GM21737 (cell line): ENCODE results near the gene DSC1.

Experiments
- ATAC-seq: cut with Tn5 transposase; IDR thresholded peaks from one replicate; pipeline ENCODE4 v1.9.1; 2021; ENCODE audit warnings: mild to moderate bottlenecking, moderate library complexity; ENCODE audit not compliant: unreplicated experiment

DSC1 gene, protein sequence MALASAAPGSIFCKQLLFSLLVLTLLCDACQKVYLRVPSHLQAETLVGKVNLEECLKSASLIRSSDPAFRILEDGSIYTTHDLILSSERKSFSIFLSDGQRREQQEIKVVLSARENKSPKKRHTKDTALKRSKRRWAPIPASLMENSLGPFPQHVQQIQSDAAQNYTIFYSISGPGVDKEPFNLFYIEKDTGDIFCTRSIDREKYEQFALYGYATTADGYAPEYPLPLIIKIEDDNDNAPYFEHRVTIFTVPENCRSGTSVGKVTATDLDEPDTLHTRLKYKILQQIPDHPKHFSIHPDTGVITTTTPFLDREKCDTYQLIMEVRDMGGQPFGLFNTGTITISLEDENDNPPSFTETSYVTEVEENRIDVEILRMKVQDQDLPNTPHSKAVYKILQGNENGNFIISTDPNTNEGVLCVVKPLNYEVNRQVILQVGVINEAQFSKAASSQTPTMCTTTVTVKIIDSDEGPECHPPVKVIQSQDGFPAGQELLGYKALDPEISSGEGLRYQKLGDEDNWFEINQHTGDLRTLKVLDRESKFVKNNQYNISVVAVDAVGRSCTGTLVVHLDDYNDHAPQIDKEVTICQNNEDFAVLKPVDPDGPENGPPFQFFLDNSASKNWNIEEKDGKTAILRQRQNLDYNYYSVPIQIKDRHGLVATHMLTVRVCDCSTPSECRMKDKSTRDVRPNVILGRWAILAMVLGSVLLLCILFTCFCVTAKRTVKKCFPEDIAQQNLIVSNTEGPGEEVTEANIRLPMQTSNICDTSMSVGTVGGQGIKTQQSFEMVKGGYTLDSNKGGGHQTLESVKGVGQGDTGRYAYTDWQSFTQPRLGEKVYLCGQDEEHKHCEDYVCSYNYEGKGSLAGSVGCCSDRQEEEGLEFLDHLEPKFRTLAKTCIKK

DNA sequence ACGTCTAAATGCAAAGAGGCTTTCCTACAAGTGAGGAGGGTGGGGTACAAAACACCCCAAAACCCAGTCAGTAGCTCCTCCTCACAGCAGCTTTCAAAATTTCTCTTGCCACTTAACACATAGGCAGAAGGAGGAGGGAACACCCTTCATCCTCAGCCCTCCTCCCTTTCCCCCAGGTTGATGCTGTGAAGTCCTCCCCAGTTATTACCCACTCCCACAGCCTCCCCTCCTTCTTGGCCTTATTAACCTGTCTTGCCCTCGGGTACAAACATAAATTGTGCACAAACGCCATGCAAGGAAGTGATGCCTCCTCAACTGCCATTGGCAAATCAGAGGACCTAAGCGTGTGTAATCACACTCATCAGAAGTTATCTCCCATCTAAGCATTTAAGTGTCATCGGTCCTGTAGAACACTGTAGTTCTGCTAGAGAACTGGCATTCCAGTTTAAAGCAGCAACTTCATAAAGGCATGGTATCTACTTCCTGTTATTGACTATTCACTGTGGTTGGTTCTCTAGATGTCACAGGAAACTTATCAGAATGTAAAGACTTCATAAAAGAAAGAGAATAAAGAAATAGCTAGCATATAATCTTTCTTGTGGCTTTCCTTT, at the start of gene DSC1:
Gene DSC1, minus strand, starts transcription at position 32 of the 611 bp plus-strand sequence. CDS start 262 bp downstream, outside the sequence.
- no peak for ATAC-seq

DNA sequence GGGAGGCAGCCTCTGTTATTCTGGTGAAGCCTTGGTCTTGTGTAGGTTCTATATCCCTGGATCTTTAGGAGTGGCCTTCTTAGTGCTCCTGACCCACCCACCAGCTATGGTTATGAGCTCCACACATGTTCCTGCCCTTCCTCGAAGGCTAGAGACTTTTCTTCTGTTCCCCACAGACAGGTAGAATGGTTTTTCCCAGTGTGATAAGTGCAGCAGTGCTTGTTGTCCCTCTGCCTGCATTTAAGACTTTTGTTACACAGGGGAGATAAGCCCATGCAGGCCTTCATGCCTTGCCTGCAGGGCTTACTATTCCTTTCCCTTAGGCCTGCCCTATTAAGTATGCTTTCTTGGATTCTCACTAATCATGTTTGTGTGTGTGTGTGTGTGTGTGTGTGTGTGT, 48.4 kb upstream of the DSC1 start:
- ATAC-seq, result no peak

DNA sequence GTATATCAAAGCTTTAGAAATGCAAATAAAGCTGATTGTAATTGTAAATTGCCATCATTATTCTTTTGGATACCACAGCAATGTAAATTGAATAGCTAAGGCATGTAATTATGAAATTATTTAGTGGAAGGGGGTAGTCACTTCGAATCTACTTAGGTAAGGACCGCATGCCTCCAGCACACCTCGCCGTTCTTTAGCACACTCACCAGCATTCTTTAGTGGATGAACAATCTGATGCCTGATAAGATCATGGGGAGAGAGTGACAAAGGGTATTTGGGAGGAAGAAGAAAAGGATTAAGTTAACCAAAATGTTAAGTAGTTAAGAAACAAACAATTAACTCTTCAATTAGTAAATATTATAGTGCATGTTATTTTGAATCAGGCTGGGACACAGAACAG, 46.4 kb upstream of the DSC1 start:
- no peak for ATAC-seq

DNA sequence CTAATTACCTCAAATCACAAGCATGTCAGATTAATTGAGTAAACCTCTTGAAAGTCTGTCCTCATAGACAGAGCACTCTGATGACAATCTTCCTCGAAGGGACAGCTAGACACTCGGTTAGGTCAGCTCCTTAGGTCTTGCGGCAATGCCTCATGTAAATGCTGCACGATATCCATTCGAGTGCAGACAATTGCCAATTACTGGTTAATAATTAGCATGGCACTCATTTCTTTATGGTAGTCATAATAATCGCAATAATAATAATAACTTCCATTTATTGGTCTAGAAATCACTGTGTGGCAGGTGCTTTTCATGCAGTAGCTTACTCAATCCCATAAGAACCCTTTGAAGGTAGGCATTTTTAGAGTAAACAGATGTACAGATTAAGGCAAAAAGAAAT, 44.7 kb upstream of the DSC1 start:
- ATAC-seq, result no peak

DNA sequence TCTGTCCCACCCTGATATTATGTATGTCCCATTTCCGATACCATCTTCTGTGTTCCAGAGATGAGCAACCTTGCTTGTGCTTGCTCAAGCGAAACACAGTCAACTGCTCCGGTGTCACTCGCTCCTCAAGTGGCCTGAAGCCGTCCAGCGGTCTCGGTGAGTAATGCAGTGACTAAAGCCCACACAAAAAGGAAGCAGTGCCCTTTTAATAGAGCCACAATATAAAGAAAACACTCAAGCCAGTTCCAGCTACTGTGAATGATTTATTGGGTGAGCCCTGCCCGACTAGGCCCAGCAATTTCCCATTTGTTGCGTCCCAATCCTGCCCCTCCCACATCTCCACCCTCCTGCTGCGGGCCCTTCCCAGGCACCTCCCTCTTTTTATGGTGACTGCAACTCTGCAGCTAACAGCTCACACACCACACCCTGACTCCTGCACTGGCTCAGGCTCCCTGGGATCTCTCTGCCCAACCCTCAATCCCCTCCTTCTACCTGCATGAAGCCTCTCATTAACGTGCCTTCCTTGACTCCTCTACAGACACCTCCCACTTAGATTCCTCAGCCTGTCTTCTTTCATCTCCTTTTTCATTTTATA, 44.2 kb upstream of the DSC1 start:
- peak; percentile 93 for ATAC-seq

GRCh38 chr18:31206071-31206470, 43.4 kb upstream of the DSC1 start:
- ATAC-seq, result no peak

DNA sequence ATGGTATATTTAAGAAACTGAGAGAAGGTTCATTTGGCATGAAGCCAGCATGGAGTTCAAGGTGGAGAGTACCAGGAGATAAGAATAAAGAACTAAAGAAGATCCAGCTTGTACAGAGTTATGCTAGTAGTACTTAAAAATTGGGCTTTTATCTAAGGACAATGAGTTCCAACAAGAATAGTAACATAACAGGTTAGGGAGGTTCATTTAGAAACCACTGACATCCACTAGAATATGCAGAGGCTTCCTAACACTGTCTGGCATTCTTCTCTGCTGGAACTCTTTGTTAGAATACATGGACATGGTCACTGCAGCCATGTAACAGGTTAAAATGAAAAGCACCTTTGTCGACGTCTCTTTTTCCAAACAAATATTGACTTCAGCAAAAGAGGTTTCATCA, 42.6 kb upstream of the DSC1 start:
- no peak for ATAC-seq

DNA sequence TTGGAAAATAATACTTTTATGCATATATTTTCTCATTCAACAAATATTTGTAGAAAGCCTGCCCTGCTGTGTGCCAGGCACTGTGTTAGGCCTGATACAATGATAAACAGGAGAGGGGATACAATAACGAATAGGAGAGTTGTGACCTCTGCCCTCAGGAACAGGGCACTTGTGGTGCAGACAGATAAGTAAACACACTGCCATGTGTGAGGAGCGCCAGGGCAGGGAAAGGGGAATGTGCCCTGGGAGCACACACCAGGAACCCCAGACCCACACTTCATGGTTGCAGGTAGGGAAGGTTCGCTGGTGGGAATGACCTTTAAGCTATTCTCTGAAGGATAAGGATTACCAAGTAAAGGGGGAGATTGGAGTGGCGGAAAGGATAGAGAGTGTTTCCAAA, 42.2 kb upstream of the DSC1 start:
- ATAC-seq, result no peak

DNA sequence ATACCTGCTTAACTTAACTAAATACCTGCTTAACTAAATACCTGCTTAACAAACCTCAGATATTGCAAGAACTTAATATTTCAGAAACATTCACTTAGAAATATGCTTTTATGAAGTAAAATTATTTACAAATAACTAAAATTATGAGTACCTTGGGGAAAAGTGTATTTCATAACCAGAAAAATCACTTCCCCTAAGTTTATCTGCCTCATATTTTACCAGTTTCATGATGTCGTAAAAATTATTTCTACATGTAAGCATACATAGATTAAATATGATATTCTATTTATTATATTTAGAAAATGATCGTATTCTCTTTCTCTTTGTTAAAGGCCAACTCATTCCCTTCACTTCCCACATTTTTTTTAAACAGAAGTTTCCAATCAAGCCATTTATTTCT, 41.5 kb upstream of the DSC1 start:
- no peak for ATAC-seq

GRCh38 chr18:31203794-31204148, 41.1 kb upstream of the DSC1 start:
- ATAC-seq, result no peak

- no peak for ATAC-seq
Observed at GRCh38 chr18:31203096-31203793, 40.6 kb upstream of the DSC1 start.

DNA sequence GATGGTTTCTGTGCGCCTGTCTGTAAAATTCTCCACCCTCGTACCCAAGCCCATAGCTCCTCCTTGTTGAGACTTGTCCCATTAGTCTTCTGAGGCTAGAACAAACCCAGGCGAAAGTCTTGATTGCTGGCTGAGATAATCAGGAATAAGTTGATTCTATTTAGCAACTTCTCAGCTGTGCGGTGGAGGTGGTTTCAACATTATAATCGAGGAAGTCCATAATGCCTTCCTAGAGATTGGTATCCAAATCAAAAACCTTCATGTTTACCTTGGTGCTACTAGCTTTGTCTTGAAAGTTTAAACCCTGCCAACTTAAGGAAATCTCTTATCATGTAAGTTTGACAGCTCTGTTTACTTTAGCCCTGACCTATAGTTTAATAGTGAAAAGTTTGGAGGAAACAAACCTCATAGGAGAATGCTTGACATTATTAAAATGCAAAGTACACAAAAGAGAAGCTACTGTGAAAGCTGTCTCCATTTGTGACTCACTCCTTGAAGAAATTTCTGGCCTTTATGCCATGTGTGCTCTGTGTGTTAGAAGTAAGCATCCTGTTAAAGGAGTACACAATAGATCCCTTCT, 36.6 kb upstream of the DSC1 start:
- ATAC-seq, result no peak

- no peak for ATAC-seq
Observed at GRCh38 chr18:31197676-31198075, 35.0 kb upstream of the DSC1 start.

DNA sequence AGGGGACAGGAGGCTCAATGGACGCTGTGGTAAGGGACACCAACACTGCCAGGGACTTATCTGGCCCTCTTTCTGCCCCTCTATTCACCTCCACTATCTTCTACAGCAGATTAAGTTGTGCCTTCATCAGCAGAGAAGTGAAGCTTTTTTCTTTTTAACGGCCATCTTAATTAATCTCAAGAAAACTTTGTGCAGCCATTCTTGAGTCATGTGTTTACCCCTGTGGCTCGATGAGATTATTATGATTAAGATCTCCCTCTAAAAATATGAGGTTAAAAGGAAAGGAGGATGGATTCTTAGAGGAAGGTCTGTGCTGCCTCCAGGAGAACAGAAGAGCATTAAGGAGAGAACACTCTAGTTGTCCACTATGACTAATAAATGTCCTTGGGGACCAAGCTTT, 32.4 kb upstream of the DSC1 start:
- ATAC-seq, result no peak

DNA sequence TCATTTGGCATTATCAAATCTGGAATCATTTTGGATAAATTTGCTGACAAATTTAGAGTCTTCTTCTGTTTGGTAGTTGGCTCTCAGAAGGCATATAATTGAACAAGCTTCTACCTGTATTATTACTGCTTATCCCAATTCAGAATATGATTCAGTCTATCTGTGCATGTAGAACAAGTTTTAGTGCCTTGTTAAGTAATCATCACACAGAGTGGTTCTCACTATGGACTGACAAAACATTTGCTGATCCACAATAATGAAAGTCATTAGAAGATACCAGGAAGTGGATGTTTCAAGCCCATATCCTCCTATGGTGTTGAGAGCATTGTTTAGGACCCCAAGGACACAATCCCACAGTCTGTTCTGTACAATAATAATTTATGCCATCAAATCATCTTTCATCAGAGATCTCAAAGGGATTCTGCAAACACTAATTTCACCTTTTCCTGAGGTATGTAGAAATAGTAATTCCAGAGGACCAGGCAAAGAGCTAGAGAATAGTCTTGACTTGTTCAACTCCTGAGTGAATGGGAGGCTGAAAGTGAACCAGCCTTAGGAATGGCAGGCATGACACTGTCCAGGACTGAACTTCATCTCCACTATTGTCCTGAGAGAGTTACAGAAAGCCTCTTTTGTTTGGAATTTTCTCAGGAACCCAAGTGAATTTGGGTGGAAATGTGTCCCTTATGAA, 29.6 kb upstream of the DSC1 start:
- ATAC-seq, result no peak

DNA sequence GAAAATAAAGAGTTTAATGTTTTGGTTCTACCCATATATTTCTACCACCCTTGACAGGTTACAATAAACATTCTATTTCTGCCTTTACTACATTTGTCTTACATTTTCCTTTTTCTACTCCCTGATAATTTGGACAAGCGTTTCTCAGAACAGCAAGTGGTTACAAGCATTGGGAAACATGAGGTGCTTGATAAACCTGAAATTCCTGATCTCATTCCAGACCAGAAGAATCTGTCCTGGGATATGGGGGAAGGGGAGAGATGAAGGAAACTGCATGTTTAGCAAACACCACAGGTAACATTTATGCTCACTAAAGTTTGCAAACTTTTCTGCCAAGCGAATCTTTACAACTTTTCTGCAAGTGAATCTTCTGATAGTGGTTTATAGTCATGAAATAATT, 28.3 kb upstream of the DSC1 start:
- ATAC-seq, result no peak

- ATAC-seq, result no peak
Observed at GRCh38 chr18:31189757-31190156, 27.1 kb upstream of the DSC1 start.

- ATAC-seq, result no peak
Observed at GRCh38 chr18:31185186-31185950, 22.7 kb upstream of the DSC1 start.

- no peak for ATAC-seq
Observed at GRCh38 chr18:31183302-31183701, 20.6 kb upstream of the DSC1 start.
